ENCODE measurements around the gene DAP3. TPM values are rescaled to one million over a fixed set of nuclear protein-coding genes. Genes with fewer than 3 reads are reported as not detected.

The DAP3 gene
- total and polyA plus RNA-seq, 9 of the 15 experiments (the other 6 are each of a cell fraction or from before 2014, with no cell fraction given), result 155 to 484 (median 298) TPM

DNA sequence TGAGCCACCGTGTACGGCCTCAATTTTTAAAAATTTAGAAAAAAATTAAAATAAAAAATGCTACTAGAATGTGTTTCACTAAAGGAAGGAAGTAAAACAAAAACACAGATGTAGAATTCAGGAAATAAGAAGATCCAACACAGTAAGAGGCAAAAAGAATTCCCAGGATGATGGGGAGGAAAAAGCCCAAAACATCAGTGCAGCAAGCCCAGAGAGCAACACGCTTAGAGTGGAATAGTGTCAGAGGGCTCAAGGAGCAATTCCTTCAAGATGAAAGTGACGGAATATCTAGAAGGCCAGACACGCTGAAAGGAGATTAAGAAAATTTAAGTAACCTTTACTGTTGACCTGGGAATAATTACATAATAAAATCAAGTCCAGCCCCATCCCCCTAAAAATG, 80.4 kb downstream of the DAP3 start (continued):
- no peak for TF ChIP-seq KDM1A (IDR thresholded peaks at IDR 0.05)
- TF ChIP-seq SMARCA5 (IDR thresholded peaks at IDR 0.05), result no peak

DNA sequence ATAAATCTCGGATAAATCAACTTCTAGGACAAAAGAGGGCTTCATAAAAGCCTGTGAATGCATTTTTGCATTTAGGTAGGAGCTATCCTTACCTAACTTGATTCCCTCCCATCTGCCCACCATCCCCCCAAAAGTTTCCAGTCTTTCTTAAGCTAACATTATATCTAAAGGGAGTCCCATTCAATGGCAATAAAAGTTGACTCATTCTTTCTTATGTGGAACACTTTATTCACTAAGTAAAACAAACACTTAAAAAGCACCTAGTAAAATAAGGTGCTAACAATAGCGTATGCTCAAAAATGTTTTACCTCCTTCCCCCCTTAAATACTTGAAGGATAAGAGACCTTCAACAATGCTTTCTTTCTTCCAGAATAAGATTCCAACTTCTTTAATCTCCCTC, 84.3 kb downstream of the DAP3 start:
- intact Hi-C loops (cut with micrococcal nuclease), result no loop called here
- TF ChIP-seq USF1 (CRISPR knock-in tag; IDR thresholded peaks at IDR 0.05), result no peak
- TF ChIP-seq ZNF561 (CRISPR knock-in tag; conservative IDR thresholded peaks at IDR 0.05), result no peak
- TF ChIP-seq ZFP36 (IDR thresholded peaks at IDR 0.05; ENCODE audit: low read depth, low read length, partially characterized antibody), result no peak
- no peak for TF ChIP-seq ZNF764 (CRISPR knock-in tag; IDR thresholded peaks at IDR 0.05; ENCODE audit: low read depth)
- no peak for TF ChIP-seq ZNF586 (CRISPR knock-in tag; conservative IDR thresholded peaks at IDR 0.05)
- TF ChIP-seq ZEB2 (IDR thresholded peaks at IDR 0.05), result no peak
- TF ChIP-seq, protein P1, sequence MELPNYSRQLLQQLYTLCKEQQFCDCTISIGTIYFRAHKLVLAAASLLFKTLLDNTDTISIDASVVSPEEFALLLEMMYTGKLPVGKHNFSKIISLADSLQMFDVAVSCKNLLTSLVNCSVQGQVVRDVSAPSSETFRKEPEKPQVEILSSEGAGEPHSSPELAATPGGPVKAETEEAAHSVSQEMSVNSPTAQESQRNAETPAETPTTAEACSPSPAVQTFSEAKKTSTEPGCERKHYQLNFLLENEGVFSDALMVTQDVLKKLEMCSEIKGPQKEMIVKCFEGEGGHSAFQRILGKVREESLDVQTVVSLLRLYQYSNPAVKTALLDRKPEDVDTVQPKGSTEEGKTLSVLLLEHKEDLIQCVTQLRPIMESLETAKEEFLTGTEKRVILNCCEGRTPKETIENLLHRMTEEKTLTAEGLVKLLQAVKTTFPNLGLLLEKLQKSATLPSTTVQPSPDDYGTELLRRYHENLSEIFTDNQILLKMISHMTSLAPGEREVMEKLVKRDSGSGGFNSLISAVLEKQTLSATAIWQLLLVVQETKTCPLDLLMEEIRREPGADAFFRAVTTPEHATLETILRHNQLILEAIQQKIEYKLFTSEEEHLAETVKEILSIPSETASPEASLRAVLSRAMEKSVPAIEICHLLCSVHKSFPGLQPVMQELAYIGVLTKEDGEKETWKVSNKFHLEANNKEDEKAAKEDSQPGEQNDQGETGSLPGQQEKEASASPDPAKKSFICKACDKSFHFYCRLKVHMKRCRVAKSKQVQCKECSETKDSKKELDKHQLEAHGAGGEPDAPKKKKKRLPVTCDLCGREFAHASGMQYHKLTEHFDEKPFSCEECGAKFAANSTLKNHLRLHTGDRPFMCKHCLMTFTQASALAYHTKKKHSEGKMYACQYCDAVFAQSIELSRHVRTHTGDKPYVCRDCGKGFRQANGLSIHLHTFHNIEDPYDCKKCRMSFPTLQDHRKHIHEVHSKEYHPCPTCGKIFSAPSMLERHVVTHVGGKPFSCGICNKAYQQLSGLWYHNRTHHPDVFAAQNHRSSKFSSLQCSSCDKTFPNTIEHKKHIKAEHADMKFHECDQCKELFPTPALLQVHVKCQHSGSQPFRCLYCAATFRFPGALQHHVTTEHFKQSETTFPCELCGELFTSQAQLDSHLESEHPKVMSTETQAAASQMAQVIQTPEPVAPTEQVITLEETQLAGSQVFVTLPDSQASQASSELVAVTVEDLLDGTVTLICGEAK (IDR thresholded peaks at IDR 0.05), result no peak
- TF ChIP-seq, protein P1 (CRISPR knock-in tag; IDR thresholded peaks at IDR 0.05), result no peak
- no peak for TF ChIP-seq SMARCB1 (IDR thresholded peaks at IDR 0.05; ENCODE audit: insufficient read length, low read depth)
- TF ChIP-seq PHB2 (IDR thresholded peaks at IDR 0.05; ENCODE audit: low read depth), result no peak
- no peak for TF ChIP-seq WHSC1 (IDR thresholded peaks at IDR 0.05; ENCODE audit: low read length)

More for the DNA sequence above, 84.3 kb downstream of the DAP3 start:
- peaks cover 7 to 9% of the 10 kb centered on the region in 2 experiments; a peak in 4 of 5 replicates for H3K4me1 ChIP-seq (replicated peaks in 1 of 2; ENCODE audit: control insufficient read depth in 2 of 2, insufficient read depth in 2 of 2, low read length in 2 of 2)
- no peak overlapping the region for H3K4me3 ChIP-seq
- CTCF ChIA-PET (ENCODE audit: low intra/inter-chr PET ratio), result no interaction called here
- H3K9me1 ChIP-seq (ENCODE audit: control insufficient read depth, insufficient read depth, low read length), result no peaks in the 10 kb centered on the region
- FAIRE-seq, result no peak
- no peak for ATAC-seq
- H3K27ac ChIP-seq (ENCODE audit: extremely low read depth, low read depth, low read length), result no peak overlapping the region
- no peak for DNase-seq (ENCODE audit: extremely low read depth in 1 of 4, low spot score in 3 of 4)
- no peak overlapping the region for H2AFZ ChIP-seq (ENCODE audit: low read depth, low read length)
- H3K9ac ChIP-seq (ENCODE audit: insufficient read depth in 1 of 2, low read depth in 2 of 2, low read length in 2 of 2), result no peak overlapping the region
- in situ Hi-C loops (cut with MboI), result no loop called here
- H3K79me2 ChIP-seq (ENCODE audit: control insufficient read depth, insufficient read depth, low read length), result no peaks in the 10 kb centered on the region
- WGBS (ENCODE audit: insufficient coverage, low coverage, missing lambda C conversion rate), result 80% methylated on average over 2 of the region's 2 CpGs
- H3K9me3 ChIP-seq (replicated peaks; ENCODE audit: control insufficient read depth, insufficient read depth, low read depth, low read length), result no peaks in the 10 kb centered on the region
- H4K20me1 ChIP-seq (replicated peaks; ENCODE audit: control insufficient read depth, insufficient read depth, low read length), result no peaks in the 10 kb centered on the region
- POLR2A ChIA-PET, result no interaction called here
- peaks cover 85% of the 10 kb centered on the region for H3K36me3 ChIP-seq (ENCODE audit: control insufficient read depth, insufficient read depth, low read length)
- H3K27me3 ChIP-seq (ENCODE audit: control insufficient read depth in 2 of 2, insufficient read depth in 2 of 2, low read length in 2 of 2), result no peaks in the 10 kb centered on the region
- no peak overlapping the region for H3K4me2 ChIP-seq (ENCODE audit: insufficient read depth, low read length)
- BruUV-seq (replicated peaks), result no TSS peak
